Testis (tissue), 3 donors: ENCODE measurements around the gene WDR17. TPM values are rescaled to one million over a fixed set of nuclear protein-coding genes. Genes with fewer than 3 reads are reported as not detected.
A peak's percentile ranks its signal among the peaks of the same experiment; 100 is the strongest.

Experiments used
- DNase-seq: peaks from one replicate; pipeline ENCODE4 v3.0.0-alpha.2; 2019
- H3K27ac ChIP-seq, 2 donors: fragments of 200-600 bp; sonication (generic); one replicate each; pipeline ENCODE4 v1.5.1; 2019
- H3K27me3 ChIP-seq: fragments of 200-600 bp; sonication (generic); one replicate; pipeline ENCODE4 v1.5.1; 2019
- H3K36me3 ChIP-seq: fragments of 200-600 bp; sonication (generic); one replicate; pipeline ENCODE4 v1.5.1; 2017; ENCODE audit warnings: low read depth; ENCODE audit errors: missing control alignments
- H3K4me1 ChIP-seq: fragments of 200-600 bp; sonication (generic); one replicate; pipeline ENCODE4 v1.5.1; 2019
- H3K4me3 ChIP-seq, 2 donors: fragments of 200-600 bp; sonication (generic); one replicate each; pipeline ENCODE4 v1.5.1; 2017 to 2019
- H3K9me3 ChIP-seq: fragments of 200-600 bp; sonication (generic); one replicate; pipeline ENCODE4 v1.5.1; 2017
- CTCF ChIP-seq, 3 experiments: fragments of 450-650 bp in 2 of 3; fragments of 200-600 bp in 1 of 3; sonication (generic) in 1 of 3; IDR thresholded peaks; one replicate each; pipeline ENCODE4 v1.5.1; 2016 to 2019; ENCODE audit warnings: antibody characterized with exemption in 3 of 3, mild to moderate bottlenecking in 2 of 3, moderate library complexity in 1 of 3
- POLR2A ChIP-seq: fragments of 450-650 bp; IDR thresholded peaks from one replicate; pipeline ENCODE4 v1.6.1; 2017; ENCODE audit warnings: antibody characterized with exemption, mild to moderate bottlenecking, moderate library complexity
- WGBS, 2 donors: methylation state at CpG; one replicate each; pipeline ENCODE4 v1.1.5; 2018; 5-methylcytosine and 5-hydroxymethylcytosine counted together
- intact Hi-C: fragments of 100-400 bp; cut with DNase I; formaldehyde crosslinking; loops from one replicate; pipeline ENCODE4 v1.15.1; 2023; ENCODE audit warnings: low total_unique reads
- polyA plus RNA-seq: library from polyadenylated mRNA; stranded (reverse); fragments of 350-450 nt; fragmentation: Illumina TruSeq; extraction: RNeasy Lipid Tissue Mini Kit (QIAGEN cat#74804); gene quantifications from one replicate; pipeline ENCODE4 v1.2.3, GENCODE V29; 2014; ENCODE audit warnings: low read depth, low replicate concordance; ENCODE audit not compliant: insufficient read depth
- total RNA-seq, 2 donors: library from RNA; depleted of rRNA; stranded (reverse); fragments of >200 nt; gene quantifications; one replicate each; pipeline ENCODE4 v1.2.3, GENCODE V29; 2016

The WDR17 gene
- total and polyA plus RNA-seq, 3 donors from 2014 or later: 4.8 to 10.2 (median 9.3) TPM

GRCh38 chr4:176139518-176139917 is 73.9 kb downstream of the WDR17 start:
- TF ChIP-seq CTCF (IDR thresholded peaks at IDR 0.05): no peak
- TF ChIP-seq POLR2A: no peak
- intact Hi-C loops: no loop called here
- no peak for DNase-seq
- Histone ChIP-seq H3K27me3 (no peaks in the 10 kb centered on the region), H3K4me3 (no peak overlapping the region), H3K36me3 (no peaks in the 10 kb centered on the region), H3K27ac (no peak overlapping the region), H3K4me1 (no peaks in the 10 kb centered on the region), H3K9me3 (no peaks in the 10 kb centered on the region)

GRCh38 chr4:176142253-176142652 is 76.6 kb downstream of the WDR17 start:
- TF ChIP-seq CTCF (IDR thresholded peaks at IDR 0.05) (no peak), POLR2A (no peak)
- Histone ChIP-seq H3K36me3 (no peaks in the 10 kb centered on the region), H3K9me3 (no peaks in the 10 kb centered on the region), H3K27me3 (no peaks in the 10 kb centered on the region), H3K27ac (no peak overlapping the region), H3K4me1 (no peaks in the 10 kb centered on the region), H3K4me3 (no peak overlapping the region)
- 87 to 94% methylated on average over 2 of the region's 2 CpGs for WGBS, 2 donors
- intact Hi-C loops: no loop called here
- no peak for DNase-seq

- Histone ChIP-seq H3K4me1 (no peaks in the 10 kb centered on the region), H3K36me3 (no peaks in the 10 kb centered on the region), H3K27ac (no peak overlapping the region), H3K4me3 (no peak overlapping the region), H3K9me3 (no peaks in the 10 kb centered on the region), H3K27me3 (no peaks in the 10 kb centered on the region)
- DNase-seq: no peak
- TF ChIP-seq POLR2A (no peak), CTCF (IDR thresholded peaks at IDR 0.05) (no peak)
- intact Hi-C loops: no loop called here
- 81 to 85% methylated on average over 3 of the region's 3 CpGs for WGBS, 2 donors
These were observed 84.2 kb downstream of the WDR17 start for GRCh38 chr4:176149680-176150355.

GRCh38 chr4:176150356-176150682 is 84.7 kb downstream of the WDR17 start:
- TF ChIP-seq CTCF (IDR thresholded peaks at IDR 0.05) (peak in 1 of 3 experiments; percentile 16), POLR2A (no peak)

GRCh38 chr4:176150704-176151103 is 85.1 kb downstream of the WDR17 start:
- H3K4me3 ChIP-seq: no peak overlapping the region
- H3K9me3 ChIP-seq: no peaks in the 10 kb centered on the region
- intact Hi-C loops: no loop called here
- H3K27me3 ChIP-seq: no peaks in the 10 kb centered on the region
- no peak overlapping the region for H3K27ac ChIP-seq
- 45 to 49% methylated on average over 2 of the region's 2 CpGs for WGBS, 2 donors
- TF ChIP-seq CTCF (IDR thresholded peaks at IDR 0.05) (no peak), POLR2A (no peak)
- no peaks in the 10 kb centered on the region for H3K36me3 ChIP-seq
- no peaks in the 10 kb centered on the region for H3K4me1 ChIP-seq
- no peak for DNase-seq

More at GRCh38 chr4:176150356-176150682, 84.7 kb downstream of the WDR17 start:
- Histone ChIP-seq H3K4me3 (no peak overlapping the region), H3K4me1 (no peaks in the 10 kb centered on the region), H3K36me3 (no peaks in the 10 kb centered on the region), H3K9me3 (no peaks in the 10 kb centered on the region), H3K27ac (no peak overlapping the region), H3K27me3 (no peaks in the 10 kb centered on the region)
- intact Hi-C loops: no loop called here
- no peak for DNase-seq
